GM19035 (cell line): ENCODE data around the gene LRRIQ1.
"Not testable (repeated sequence)": the region's sequence is repeated elsewhere in the genome, so short reads cannot be mapped to it uniquely, and the experiment has no call there.

Experiments
- ATAC-seq: cut with Tn5 transposase; IDR thresholded peaks from one replicate; pipeline ENCODE4 v1.9.1; 2021; ENCODE audit not compliant: unreplicated experiment

Gene LRRIQ1

DNA sequence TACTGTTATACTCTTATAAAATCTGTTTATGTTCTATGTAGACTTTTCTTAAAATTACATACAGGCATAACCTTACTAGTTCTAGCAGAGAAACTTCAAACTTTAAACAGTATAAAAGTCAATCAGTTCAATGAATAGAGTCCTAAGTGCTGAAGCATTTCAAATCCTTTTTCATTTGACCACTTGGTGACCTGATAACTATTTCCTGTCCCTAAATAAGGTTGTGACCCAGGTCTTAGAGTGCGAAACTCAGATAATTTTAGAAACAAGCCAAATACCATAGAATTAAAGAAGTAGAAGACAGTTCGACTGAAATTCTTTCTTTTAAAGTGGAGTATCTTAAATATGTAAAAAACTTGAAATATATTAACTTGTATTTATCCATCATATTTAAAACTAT lies 147.7 kb downstream of the LRRIQ1 start:
- no peak for ATAC-seq

DNA sequence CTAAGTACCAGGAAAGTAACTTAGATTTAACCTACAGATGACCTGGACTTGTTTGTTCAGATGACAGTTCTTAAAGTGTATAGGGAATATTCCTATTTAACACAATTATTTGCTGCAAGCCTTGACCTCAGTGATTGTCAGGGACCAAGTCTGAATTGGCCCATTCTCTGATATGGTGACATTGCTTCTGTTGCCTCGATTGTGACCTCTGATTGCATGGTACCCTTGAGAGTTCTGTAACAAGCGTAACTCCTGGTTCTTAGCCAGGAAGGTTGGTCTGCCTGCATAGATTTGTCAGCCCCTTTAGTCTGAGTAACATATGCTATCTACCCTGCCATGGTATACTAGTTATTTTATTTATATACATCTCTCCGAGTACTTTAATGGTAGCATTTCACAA lies 150.1 kb downstream of the LRRIQ1 start:
- ATAC-seq = no peak

DNA sequence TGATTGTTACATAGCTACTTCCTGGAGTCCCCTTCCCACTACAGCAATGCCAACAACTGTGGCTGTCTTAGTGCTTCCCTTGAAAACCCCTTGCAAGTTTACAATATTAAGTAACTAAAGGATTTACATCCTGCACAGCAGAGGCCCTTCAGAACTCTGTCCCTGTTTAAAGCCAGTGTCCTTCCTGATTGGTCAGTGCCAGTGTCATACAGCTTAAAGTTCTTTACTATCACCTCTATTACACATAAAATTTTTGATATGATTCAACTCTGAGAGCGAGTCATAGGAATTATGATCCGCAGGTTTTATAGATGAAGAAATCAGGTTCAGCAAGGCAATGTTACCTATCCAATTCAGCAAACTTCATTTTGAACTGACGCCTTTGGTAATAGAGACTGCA lies 152.5 kb downstream of the LRRIQ1 start:
- ATAC-seq = no peak

DNA sequence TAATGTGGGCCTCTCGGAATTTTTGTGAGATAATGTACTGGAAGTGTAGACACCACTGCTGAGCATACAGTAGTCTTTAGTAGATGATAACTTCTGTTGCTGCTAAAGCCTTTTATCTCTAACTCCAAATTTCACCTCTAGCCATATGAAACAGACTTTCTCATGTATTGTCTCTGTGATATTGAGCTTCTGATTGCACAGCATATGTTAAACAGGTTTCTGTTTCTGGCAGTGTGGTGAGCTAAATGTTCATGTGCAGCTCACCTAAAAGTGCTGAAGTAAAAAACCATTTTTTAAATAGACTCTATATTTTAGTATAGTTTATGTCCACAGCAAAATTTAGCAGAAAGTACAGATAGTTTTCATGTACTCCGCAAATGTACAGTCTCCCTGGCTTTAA lies 154.6 kb downstream of the LRRIQ1 start:
- no peak for ATAC-seq

DNA sequence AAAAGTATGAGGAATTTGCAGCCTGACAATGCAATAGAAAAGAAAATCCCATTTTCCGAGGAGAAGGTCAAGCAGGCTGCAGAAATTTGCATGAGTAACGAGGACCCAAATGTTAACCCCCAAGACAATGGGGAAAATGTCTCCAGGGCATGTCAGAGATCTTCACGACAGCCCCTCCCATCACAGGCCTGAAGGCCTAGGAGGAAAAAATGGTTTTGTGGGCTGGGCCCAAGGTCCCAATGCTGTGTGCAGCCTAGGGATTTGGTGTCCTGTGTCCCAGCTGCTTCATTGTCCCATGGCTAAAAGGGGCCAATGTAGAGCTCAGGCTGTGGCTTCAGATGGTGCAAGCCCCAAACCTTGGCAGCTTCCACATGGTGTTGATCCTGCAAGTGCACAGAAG lies 167.7 kb downstream of the LRRIQ1 start:
- ATAC-seq = not testable (repeated sequence)

DNA sequence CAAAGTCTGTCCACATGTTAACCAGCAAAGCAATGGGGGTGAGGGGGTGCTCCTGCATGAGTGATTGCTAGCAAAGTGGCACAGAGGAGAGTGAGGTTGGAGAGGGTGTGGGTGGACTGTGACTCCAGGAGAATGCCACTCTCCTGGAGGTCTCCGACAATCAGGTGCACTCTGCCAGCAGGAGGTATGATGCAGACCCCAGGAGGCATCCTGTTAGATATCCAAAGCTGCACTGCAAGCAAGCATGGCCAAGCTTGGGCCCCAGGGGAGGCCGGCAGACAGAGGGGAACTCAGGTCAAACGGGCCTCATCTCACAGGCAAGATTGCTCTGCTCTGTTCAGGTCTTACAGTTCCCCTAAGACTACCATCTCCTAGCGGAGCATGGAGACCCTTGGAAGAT lies 170.4 kb downstream of the LRRIQ1 start:
- no peak for ATAC-seq

DNA sequence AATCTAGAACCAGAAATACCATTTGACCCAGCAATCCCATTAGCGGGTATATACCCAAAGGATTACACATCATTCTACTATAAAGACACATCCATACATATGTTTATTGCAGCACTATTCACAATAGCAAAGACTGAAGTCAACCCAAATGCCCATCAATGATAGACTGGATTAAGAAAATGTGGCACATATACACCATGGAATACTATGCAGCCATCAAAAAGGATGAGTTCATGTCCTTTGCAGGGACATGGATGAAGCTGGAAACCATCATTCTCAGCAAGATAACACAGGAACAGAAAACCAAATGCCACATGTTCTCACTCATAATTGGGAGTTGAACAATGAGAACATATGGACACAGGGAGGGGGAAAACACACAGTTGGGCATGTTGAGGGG lies 188.2 kb downstream of the LRRIQ1 start:
- not testable (repeated sequence) for ATAC-seq

DNA sequence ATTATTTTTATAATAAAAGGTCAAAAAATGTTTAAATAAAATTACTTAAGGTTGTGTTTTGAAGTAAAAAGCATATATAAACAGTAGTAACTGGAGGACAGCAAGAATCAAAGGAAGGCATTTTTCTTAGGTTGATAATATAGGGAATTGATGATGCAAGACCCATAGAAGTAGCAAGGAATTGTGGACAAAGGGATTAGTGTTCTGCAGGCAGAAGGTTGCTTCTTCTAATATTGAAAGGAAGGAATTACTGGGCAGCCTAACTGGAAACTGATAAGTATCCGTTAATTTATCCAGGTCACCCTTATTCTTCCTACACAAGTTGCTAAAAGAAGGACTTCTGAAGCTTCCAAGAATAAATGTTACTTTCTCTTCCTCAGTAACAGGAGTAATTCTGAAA lies 189.3 kb downstream of the LRRIQ1 start:
- no peak for ATAC-seq

DNA sequence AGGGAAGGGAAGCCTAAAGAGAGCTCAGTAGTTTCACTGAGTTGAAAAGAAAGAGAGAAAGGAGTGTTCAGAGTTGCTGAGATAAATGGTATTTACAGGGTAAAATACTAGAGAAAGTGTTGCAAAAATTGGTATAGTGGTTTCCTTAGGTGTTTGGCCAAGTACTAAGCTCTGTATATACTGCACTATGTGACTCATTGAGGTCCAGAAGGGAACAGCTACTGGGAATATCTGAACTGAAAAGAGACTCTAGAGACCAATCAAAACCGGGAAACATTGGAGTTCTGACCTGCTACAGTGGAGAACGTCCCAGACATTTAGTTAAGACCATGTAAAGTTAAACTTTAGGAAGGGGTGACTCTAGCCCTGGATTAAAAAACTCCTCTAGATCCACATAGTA lies 201.2 kb downstream of the LRRIQ1 start:
- no peak for ATAC-seq

DNA sequence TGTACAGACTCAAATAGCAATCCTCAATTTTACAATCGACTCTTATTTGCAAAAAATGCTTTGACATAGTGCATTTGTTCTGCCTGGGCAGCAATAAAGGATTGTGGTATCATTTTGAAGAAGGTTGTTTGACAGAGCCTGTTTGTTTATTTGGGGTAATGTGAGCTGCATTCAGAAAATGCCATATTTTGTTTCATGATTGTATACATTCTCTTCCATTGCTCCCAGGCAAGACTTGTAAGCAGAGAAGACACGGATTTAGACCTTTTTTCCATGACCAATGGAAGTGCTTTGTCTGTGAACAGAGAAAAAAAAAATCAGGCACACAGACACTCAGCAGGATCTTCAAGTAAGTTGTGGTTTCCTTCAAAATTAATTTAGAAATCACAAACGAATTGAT lies 208.4 kb downstream of the LRRIQ1 start:
- ATAC-seq = no peak

DNA sequence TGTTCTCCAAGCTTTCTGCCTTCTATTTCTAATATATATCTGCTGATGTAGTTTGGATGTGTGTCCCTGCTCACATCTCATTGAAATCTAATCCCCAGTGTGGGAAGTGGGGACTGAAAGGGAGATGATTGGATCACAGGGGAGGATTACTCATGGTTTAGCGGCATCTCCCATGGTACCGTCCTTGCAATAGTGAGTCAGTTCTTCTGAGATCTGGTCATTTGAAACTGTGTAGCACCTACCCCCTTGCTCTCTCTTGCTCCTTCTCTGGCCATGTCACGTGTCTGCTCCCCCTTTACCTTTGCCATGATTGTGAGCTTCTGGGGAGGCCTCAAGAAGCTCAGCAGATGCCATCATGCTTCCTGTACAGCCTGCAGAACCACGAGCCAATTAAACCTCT lies 217.7 kb downstream of the LRRIQ1 start:
- no peak for ATAC-seq

DNA sequence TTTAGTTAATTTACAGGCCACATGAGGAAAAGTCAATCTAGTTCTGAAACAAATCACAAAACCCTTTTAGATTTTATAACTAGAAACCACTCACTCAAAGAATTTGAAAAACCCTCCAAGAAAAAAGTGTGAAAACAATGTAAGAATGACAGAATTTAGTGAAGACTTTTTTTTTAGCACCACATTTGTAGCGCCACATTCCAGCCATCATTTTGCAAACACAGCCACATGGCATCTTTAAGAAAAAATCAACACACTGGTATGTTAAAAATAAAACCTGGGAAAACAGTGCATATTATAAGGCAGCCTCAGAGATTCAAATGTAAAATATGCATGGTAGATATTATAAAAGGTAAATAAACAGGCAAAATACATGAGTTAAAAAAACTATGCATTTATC lies 221.5 kb downstream of the LRRIQ1 start:
- no peak for ATAC-seq

DNA sequence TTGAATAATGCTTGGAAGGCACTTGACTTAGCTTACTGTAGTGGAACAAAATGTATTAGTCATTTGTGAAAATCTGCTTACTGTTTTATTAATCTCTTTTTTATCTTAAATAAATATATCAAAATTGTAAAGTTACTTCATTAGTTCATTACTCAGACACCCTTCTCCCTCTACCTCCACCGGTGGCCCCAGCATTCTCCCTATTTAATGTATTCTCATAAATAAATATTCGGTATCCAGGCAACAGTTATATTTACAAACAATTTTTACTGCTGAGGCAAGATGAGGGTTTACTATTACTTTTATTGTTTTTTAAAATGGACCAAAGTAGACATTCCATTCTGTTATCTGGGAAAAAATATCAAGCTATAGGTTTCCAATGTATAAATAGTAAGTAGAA lies 224.3 kb downstream of the LRRIQ1 start:
- ATAC-seq = no peak

DNA sequence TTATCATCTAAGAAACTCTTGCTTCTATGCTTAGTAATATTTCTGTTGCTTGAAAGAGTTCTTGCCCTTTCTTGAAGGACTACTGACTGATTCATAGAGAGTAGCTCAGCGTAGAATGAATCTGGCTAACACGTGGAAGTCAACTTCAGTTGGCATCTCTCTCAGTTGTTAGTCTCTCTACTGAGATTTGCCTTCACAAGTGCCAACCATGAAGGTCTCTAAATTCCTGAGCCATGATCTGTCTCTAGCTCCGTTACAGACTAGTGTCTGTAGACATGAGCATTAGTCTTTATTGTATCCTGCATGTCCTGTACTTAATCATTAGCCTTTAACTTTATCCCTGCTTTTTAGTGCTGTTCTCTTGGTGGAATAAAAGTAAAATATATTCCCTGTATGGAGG lies 224.7 kb downstream of the LRRIQ1 start:
- no peak for ATAC-seq

DNA sequence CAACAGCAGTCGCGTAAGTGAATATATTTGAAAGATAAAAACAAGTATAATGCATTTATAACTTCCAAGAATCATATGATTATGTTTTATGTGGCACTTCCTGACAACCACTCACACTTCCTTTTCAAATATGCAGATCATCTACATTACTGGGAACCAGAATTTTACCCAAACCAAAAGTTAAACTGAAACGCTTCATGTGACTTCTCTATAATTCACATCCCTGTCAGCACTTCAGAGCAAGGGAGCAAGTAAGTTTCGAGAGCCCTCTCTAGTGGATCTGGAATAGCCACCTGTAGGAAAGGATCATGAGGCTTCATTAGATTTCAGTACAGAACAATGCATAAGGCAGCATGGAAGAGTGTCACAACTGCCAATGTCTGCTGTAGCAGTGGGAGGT lies 230.2 kb downstream of the LRRIQ1 start:
- ATAC-seq = no peak

DNA sequence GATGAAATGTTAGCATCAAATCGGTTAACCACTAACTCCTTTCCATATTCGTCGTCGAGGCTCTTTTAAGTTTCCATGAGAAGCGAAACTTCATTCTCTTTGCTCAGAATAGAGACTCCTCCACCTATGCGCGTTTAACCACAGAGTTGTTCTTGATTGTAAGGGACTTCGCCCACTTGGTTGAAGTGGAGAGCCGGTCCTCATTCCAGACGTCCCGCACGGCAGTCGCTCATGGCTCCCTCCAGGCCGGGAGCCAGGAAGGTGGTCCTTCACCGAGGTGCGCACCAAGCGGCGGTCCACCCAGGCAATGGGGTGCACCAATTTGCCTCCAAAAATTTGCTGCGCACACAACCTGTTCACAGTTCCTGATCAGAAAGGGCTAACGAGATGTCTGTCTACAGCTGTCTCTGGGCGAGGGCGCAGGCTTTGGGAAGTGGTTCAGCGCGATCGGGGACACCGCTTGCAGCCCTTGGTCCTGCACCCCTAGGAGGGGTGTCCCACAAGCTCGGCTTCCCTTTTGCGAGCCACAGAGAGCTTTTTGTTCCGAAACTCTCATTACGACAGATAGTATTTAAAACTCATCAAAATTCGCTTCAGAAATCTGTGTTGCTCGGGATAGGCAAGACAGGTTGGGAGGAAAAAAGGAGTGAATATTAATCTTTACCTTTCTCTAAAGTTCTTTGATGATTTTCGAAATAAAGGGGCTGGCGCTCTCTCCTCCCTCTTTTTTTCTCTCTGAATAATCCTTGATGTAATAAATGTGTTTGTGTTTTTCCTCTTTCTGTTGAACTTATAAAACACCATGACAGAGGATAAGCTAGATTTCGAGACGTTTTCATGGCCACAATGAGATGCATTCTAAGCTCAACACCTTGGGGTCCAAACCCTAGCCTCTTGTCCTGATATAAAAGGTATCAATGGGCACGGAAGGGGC lies 237.5 kb downstream of the LRRIQ1 start:
- ATAC-seq = no peak

DNA sequence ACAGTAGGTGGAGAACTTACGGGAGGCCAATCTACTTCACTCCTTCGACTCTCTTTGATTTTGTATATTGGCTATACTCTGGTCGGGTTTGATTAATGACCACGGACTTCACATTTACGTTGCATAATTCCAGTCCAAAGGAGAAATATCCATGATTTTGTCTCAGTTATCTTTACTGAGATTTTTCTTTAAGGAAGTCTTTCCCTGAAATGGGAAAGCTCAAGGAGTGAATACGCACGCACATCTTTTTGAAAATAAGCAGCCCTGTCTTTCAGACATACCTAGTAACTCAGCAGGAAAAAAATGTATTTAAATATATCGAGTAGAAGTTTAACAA lies 238.1 kb downstream of the LRRIQ1 start:
- ATAC-seq = no peak

DNA sequence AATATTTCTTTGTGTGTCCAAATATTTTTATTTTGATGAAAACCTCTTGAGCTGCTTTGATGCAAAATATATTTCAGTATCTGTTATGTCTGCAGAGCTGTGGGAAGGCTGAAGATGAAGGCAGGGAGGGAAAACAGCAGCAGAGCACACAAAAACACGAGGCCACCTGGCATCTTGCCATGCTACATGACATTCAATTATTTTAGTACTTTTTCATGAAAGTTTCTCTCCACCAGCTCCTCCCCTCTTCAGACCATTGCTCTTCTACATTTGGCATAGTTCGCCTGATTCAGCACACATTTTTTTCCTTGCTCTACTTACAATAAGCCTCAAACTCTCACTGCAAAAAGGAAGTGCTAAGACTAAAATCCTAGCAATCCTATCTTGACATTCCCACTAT lies 239.2 kb downstream of the LRRIQ1 start:
- no peak for ATAC-seq

DNA sequence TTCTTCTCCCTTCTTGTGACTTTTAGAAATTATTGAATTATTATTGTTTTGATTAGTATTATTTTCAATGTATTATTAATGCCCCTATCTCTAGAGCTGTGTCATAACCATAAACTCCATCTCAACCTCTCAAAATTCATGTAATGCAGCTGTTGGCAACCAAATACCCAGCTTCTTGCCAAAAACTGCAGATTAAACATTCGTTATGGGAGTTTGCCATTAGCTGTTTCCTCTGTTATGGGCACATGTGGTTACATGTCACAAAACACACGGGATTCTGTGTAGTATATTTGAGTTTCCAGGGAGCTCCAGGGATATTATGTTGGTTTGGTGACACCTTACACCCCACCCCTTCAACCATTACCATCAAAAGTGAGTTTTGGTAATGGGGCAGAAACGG lies 241.0 kb downstream of the LRRIQ1 start:
- no peak for ATAC-seq

DNA sequence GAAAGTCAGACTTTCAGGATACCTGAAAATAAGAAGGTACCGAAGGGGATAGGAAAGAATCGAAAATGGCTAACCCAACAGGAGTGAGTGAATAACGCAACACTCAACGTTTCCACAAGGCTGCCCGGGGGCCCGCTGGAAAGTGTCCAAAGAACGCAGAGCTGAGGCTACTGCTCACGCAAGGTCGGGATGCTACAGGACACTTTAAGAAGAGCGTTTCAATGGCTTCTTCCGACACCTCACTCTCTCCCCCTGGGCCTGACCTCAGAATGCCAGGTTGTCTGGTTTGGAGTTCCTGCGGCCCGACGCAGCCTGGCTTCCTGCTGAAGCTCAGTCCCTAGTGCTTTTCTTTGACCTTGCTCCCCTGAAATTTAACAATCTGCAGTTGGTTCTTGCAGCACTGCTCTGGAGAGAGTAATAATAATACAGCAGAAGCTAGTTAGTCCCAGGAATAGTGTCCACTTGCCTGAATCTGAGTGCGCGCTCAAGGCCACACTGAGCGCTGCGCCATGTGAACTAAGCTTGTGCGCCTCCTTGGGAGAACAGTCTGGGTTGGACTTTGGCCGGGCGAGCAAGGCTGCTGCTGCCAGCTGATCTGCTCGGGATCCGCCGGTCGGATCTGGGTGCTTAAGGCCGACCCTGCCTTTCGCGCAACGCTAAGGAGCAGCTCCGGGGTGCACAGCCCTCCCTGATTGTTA lies 241.9 kb downstream of the LRRIQ1 start:
- no peak for ATAC-seq

DNA sequence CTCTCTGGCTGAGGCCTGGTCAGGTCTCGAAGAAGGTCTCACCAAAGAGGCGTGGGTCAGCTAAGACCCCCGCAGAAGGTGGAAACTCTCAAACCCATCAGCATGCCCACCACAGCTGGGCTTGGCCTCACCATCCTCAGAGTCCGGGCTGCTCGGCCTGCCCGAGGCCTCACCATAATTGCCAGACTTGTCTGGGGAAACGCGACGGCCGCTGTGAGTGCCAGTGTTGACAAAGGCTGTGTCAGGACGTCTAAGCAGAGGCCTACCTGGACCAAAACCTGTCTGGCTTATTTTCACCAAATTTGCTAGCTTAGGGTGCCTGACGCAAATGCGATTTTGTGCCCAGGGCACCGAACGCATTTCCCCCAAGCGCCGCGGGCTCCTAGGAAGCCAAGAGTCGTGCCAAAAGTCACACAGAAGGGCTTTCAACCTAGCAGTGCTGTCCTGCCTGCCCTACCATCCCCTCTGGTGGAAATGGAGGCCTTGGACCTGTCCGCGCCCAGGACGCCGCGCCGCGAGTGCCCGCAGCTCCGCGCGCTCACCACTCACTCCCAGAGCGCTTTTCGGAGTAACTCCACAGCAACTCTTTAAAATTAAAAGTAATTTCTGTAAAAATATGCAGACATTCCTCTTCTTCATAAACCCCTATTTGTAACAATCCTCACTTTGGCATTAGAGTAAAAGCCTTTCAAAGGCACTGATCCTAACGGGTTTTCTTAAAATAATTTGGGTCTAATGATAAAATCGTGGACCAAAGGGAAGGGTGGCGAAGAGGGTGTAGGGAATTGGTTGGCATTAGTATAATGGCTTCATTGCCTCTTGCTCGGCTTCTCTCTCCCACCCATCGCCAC lies 242.7 kb downstream of the LRRIQ1 start:
- ATAC-seq = no peak
